Gastroesophageal sphincter (tissue), 3 donors: ENCODE results near the gene RPS6KL1.

ENCODE experiments used
- EP300 ChIP-seq: sonication (generic); formaldehyde crosslinking; IDR thresholded peaks from one replicate; pipeline ENCODE4 v1.6.1; 2017; ENCODE audit warnings: antibody characterized with exemption, mild to moderate bottlenecking
- POLR2AphosphoS5 ChIP-seq: sonication (generic); formaldehyde crosslinking; IDR thresholded peaks from one replicate; pipeline ENCODE4 v1.6.1; 2017; ENCODE audit warnings: antibody characterized with exemption
- TF ChIP-seq, protein P1 (sequence below), 4 experiments: fragments of 200-600 bp in 2 of 4; fragments of 450-650 bp in 2 of 4; sonication (generic) in 1 of 4; IDR thresholded peaks; one replicate each; pipeline ENCODE4 v1.5.1; 2017 to 2019; ENCODE audit warnings: antibody characterized with exemption in 4 of 4, mild to moderate bottlenecking in 2 of 4, moderate library complexity in 2 of 4

- TF ChIP-seq, protein P1, sequence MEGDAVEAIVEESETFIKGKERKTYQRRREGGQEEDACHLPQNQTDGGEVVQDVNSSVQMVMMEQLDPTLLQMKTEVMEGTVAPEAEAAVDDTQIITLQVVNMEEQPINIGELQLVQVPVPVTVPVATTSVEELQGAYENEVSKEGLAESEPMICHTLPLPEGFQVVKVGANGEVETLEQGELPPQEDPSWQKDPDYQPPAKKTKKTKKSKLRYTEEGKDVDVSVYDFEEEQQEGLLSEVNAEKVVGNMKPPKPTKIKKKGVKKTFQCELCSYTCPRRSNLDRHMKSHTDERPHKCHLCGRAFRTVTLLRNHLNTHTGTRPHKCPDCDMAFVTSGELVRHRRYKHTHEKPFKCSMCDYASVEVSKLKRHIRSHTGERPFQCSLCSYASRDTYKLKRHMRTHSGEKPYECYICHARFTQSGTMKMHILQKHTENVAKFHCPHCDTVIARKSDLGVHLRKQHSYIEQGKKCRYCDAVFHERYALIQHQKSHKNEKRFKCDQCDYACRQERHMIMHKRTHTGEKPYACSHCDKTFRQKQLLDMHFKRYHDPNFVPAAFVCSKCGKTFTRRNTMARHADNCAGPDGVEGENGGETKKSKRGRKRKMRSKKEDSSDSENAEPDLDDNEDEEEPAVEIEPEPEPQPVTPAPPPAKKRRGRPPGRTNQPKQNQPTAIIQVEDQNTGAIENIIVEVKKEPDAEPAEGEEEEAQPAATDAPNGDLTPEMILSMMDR (IDR thresholded peaks at IDR 0.05): peak in 3 of 4 experiments; percentile 60 to 78 (median 74)
- TF ChIP-seq EP300: no peak
- peak; percentile 58 for TF ChIP-seq POLR2AphosphoS5
Observed at GRCh38 chr14:74913986-74914573, 9.0 kb downstream of the RPS6KL1 start.
